ENCODE measurements around the gene IRF2BPL. TPM values are rescaled to one million over a fixed set of nuclear protein-coding genes. Genes with fewer than 3 reads are reported as not detected.

Gene IRF2BPL
- total RNA-seq, 1 experiment from 2014 or later = 21.7 TPM

DNA sequence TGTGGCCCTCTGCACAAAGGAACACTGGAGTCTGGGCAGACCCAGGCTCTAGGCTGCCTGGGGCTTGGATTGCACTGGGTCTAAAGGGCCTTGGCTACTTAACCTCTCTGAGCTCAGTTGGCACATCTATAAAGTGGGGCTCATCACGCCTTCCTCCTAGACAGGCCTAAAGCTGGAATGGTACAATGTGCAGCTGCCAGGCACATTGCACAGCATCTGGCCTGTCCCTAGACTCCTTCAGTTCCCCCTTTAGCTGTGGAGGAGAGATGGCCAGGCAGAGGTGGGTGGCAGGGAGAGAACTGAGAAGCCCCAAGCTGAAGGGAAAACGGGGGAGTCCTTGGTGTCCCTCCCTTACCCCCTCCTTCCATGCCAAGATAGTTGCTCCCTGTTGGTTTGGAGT is 10.8 kb downstream of the IRF2BPL start:
- no peak overlapping the region for H3K27ac ChIP-seq
- no peak for DNase-seq

GRCh38 chr14:77014734-77015133 is 13.8 kb downstream of the IRF2BPL start:
- Histone ChIP-seq H3K9me3 (replicated peaks) (no peaks in the 10 kb centered on the region), H3K36me3 (no peaks in the 10 kb centered on the region), H3K4me3 (no peak overlapping the region), H3K27ac (no peak overlapping the region), H3K27me3 (no peaks in the 10 kb centered on the region), H3K4me1 (peaks cover 7% of the 10 kb centered on the region)
- no peak for DNase-seq

More for the DNA sequence above, 10.8 kb downstream of the IRF2BPL start:
- H3K27me3 ChIP-seq = no peaks in the 10 kb centered on the region
- H3K9me3 ChIP-seq (replicated peaks) = no peaks in the 10 kb centered on the region
- H3K36me3 ChIP-seq = no peaks in the 10 kb centered on the region
- no peak overlapping the region for H3K4me3 ChIP-seq
- H3K4me1 ChIP-seq = peaks cover 7% of the 10 kb centered on the region

- peak; percentile 52 to 67 for DNase-seq
- peaks cover 7% of the 10 kb centered on the region for H3K4me1 ChIP-seq
These were observed 14.4 kb downstream of the IRF2BPL start for GRCh38 chr14:77014004-77014604.

GRCh38 chr14:77012193-77012765 is 16.2 kb downstream of the IRF2BPL start:
- Histone ChIP-seq H3K9me3 (replicated peaks) (no peaks in the 10 kb centered on the region), H3K27ac (no peak overlapping the region), H3K4me3 (no peak overlapping the region), H3K36me3 (no peaks in the 10 kb centered on the region), H3K4me1 (peaks cover 7% of the 10 kb centered on the region), H3K27me3 (no peaks in the 10 kb centered on the region)
- no peak for DNase-seq

More at GRCh38 chr14:77014004-77014604, 14.4 kb downstream of the IRF2BPL start:
- Histone ChIP-seq H3K27ac (no peak overlapping the region), H3K36me3 (no peaks in the 10 kb centered on the region), H3K27me3 (no peaks in the 10 kb centered on the region), H3K9me3 (replicated peaks) (no peaks in the 10 kb centered on the region), H3K4me3 (no peak overlapping the region)

DNA sequence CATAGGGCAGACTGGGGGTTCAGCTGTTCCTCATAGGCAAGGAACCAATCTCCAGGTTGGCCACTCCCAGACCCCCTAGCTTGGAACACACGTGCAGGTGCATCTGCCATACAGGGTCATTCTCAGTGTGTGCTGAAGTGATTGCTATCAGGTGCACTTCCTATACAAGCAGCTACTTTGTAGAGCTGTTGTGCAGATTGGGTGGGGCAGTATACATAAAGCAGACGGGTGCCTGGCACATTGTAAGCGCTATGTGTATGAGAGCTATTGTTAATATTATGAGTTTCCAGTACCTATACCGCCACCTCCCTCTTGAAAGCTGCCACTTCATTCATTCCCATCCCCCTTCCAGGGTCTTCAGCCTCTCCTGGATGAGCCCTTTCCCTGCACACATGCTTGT is 17.3 kb downstream of the IRF2BPL start:
- Histone ChIP-seq H3K4me3 (no peak overlapping the region), H3K27me3 (no peaks in the 10 kb centered on the region), H3K4me1 (peaks cover 7% of the 10 kb centered on the region), H3K36me3 (no peaks in the 10 kb centered on the region), H3K9me3 (replicated peaks) (no peaks in the 10 kb centered on the region), H3K27ac (no peak overlapping the region)
- DNase-seq = no peak

GRCh38 chr14:77009014-77009413 is 19.5 kb downstream of the IRF2BPL start:
- no peak overlapping the region for H3K4me3 ChIP-seq
- no peaks in the 10 kb centered on the region for H3K27me3 ChIP-seq
- no peak for DNase-seq
- H3K4me1 ChIP-seq = peaks cover 2% of the 10 kb centered on the region
- no peak overlapping the region for H3K27ac ChIP-seq
- no peaks in the 10 kb centered on the region for H3K36me3 ChIP-seq
- no peaks in the 10 kb centered on the region for H3K9me3 ChIP-seq (replicated peaks)

DNA sequence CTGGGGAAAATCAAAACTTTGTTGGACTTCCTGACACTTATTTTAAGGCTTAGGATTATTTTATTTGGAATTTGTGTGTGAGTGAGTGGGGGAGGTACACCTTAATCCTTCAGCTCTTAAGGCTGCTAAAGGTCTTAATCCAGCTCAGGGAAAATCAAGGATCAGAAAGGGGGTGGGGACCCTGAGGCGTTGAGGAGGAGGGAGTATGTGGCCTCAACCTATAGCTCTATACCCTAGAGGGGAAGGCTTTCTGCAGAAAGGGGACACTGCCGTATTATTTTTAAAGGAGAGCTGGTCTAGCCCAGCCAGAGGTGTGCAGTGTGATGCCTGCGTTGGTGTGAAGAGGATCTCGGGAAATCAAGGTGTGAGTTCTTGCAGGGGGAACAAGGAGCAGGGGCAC is 20.0 kb downstream of the IRF2BPL start:
- Histone ChIP-seq H3K27ac (no peak overlapping the region), H3K4me3 (no peak overlapping the region), H3K36me3 (no peaks in the 10 kb centered on the region), H3K9me3 (replicated peaks) (no peaks in the 10 kb centered on the region), H3K4me1 (no peaks in the 10 kb centered on the region), H3K27me3 (no peaks in the 10 kb centered on the region)
- DNase-seq = no peak

GRCh38 chr14:77007975-77008421 is 20.5 kb downstream of the IRF2BPL start:
- no peaks in the 10 kb centered on the region for H3K9me3 ChIP-seq (replicated peaks)
- no peaks in the 10 kb centered on the region for H3K4me1 ChIP-seq
- H3K4me3 ChIP-seq = no peak overlapping the region
- H3K36me3 ChIP-seq = no peaks in the 10 kb centered on the region
- H3K27me3 ChIP-seq = no peaks in the 10 kb centered on the region
- DNase-seq = no peak
- H3K27ac ChIP-seq = no peak overlapping the region

DNA sequence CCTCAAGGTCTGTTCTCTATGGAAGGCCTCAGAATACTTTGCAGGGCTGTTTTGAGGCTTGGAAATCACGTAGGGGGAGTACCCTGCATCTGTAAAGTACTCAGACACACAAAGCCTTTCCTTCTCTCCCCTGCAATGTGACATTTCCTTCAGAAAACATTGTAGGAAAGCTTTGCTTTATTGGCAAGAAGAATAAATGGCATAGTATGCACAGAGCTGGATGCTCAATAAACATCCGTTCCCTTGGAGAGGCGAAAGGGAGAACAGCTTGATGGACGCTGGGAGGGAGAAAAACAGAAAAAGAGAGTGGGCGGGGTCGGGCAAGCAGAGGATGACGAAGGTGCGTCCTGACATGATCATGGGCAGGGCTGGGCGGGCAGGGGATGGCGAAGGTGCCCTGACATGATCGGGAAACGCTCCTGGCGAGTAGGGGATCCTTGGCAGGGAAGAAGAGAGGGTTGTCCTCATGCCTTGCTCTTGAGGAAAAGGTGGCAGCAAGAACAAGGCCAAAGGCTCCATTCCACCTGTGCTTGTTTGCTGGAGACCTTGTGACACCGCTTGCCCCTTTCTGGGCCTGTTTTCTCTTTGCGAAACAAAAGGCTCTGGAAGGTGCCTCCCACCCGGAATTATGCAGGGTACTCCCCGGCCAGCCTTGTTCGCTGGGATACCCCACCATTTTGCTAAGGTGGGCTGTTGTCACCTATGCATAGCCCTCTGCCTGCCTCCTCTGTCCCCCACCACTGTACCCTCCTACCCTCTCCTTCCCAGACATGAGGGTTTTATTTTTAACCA is 21.1 kb downstream of the IRF2BPL start:
- no peaks in the 10 kb centered on the region for H3K27me3 ChIP-seq
- no peaks in the 10 kb centered on the region for H3K4me1 ChIP-seq
- no peaks in the 10 kb centered on the region for H3K36me3 ChIP-seq
- no peak for DNase-seq
- no peak overlapping the region for H3K27ac ChIP-seq
- H3K9me3 ChIP-seq (replicated peaks) = no peaks in the 10 kb centered on the region
- H3K4me3 ChIP-seq = no peak overlapping the region

- Histone ChIP-seq H3K4me1 (no peaks in the 10 kb centered on the region), H3K27ac (no peak overlapping the region), H3K36me3 (no peaks in the 10 kb centered on the region), H3K27me3 (no peaks in the 10 kb centered on the region), H3K9me3 (replicated peaks) (no peaks in the 10 kb centered on the region), H3K4me3 (no peak overlapping the region)
- no peak for DNase-seq
These were observed 22.4 kb downstream of the IRF2BPL start for GRCh38 chr14:77006132-77006531.

DNA sequence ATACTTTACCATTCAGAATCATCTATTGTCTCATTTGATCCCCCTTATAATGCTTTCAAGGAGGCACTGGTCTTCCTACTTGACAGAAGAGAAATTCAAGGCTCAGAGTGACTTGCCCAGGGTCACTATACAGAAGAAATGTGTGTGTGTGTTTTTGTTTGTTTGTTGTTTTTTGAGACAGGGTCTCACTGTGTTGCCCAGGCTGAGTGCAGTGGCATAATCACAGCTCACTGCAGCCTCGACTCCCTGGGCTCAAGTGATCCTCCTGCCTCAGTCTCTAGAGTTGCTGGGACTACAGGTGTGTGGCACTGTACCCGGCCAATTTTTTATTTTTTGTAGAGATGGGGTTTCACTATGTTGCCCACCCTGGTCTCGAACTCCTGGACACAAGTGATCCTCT is 22.9 kb downstream of the IRF2BPL start:
- Histone ChIP-seq H3K27ac (no peak overlapping the region), H3K4me3 (no peak overlapping the region), H3K4me1 (no peaks in the 10 kb centered on the region), H3K27me3 (no peaks in the 10 kb centered on the region), H3K9me3 (replicated peaks) (no peaks in the 10 kb centered on the region), H3K36me3 (no peaks in the 10 kb centered on the region)
- no peak for DNase-seq

- H3K4me3 ChIP-seq = no peak overlapping the region
- H3K9me3 ChIP-seq (replicated peaks) = no peaks in the 10 kb centered on the region
- H3K27ac ChIP-seq = no peak overlapping the region
- peaks cover 1% of the 10 kb centered on the region; the same call in 1 of the 2 replicates for H3K4me1 ChIP-seq
- H3K36me3 ChIP-seq = no peaks in the 10 kb centered on the region
- no peak for DNase-seq
- H3K27me3 ChIP-seq = no peaks in the 10 kb centered on the region
These were observed 23.6 kb downstream of the IRF2BPL start for GRCh38 chr14:77004711-77005460.

DNA sequence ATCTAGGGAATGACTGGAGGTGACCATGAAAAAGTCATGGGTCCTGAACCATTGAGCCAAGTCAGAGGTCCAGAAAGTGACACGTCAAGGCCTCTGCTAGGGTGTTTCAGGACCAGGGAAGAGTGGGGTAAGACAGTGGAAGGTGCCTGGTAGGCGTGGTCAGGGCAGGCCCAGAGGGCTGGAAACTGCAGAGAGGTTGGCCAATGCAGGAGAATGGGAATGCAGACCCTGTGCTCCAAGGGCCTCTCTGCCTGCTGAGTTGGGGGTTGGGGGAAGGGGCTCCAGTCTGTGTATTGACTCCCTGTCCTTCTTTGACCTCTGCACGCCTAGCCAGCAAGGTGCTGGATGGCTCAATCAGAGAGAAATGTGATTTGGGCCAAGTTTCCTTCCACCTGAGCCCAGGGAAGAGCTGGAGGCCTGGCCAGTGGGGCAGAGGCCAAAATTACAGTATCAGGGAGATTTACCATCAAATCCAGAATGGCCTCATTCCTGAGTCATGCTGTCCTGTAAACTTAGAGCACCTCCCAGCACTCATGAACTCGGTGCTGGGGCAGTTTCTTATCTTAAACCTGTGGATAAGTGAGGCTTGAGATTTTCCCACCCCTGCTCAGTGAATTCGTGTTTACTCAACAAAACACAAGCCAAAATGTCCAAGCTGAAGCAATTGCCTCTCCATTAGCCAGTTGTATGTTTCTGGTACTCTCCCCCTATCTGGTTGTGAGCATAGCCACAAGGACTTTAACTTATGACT is 24.4 kb downstream of the IRF2BPL start:
- Histone ChIP-seq H3K4me1 (peaks cover 2% of the 10 kb centered on the region; the same call in 1 of the 2 replicates), H3K9me3 (replicated peaks) (no peaks in the 10 kb centered on the region), H3K4me3 (no peak overlapping the region), H3K36me3 (no peaks in the 10 kb centered on the region), H3K27me3 (no peaks in the 10 kb centered on the region), H3K27ac (no peak overlapping the region)
- DNase-seq = no peak

- Histone ChIP-seq H3K27me3 (no peaks in the 10 kb centered on the region), H3K9me3 (replicated peaks) (no peaks in the 10 kb centered on the region), H3K27ac (no peak overlapping the region), H3K4me1 (peaks cover 2% of the 10 kb centered on the region; the same call in 1 of the 2 replicates), H3K36me3 (no peaks in the 10 kb centered on the region), H3K4me3 (no peak overlapping the region)
- DNase-seq = no peak
These were observed 25.6 kb downstream of the IRF2BPL start for GRCh38 chr14:77002889-77003288.
